H1 (cell line): Measurements from ENCODE around the gene CLPSL2. TPM values are rescaled to one million over a fixed set of nuclear protein-coding genes. Genes with fewer than 3 reads are reported as not detected.

Experiments
- FOSL1 ChIP-seq: IDR thresholded peaks from 2 replicates; pipeline ENCODE4 v1.6.1; 2011; ENCODE audit warnings: mild to moderate bottlenecking, low read depth, low read length, moderate library complexity; ENCODE audit not compliant: insufficient read depth
- HDAC6 ChIP-seq: IDR thresholded peaks from one replicate; pipeline ENCODE4 v1.7.1; 2012; ENCODE audit warnings: low read depth, mild to moderate bottlenecking, inconsistent platforms, low read length, moderate library complexity
- PHF8 ChIP-seq: fragments of 200-600 bp; sonication (generic); conservative IDR thresholded peaks from 2 replicates; pipeline ENCODE4 v1.7.1; 2012; ENCODE audit warnings: low read depth, mild to moderate bottlenecking, inconsistent platforms, low read length, moderate library complexity
- RFX5 ChIP-seq: IDR thresholded peaks from 2 replicates; pipeline ENCODE4 v1.6.1; 2011; ENCODE audit warnings: low read depth, low read length, improper control_type of control experiment, borderline replicate concordance
- SP2 ChIP-seq: IDR thresholded peaks from 2 replicates; pipeline ENCODE4 v1.6.1; 2012; ENCODE audit warnings: mild to moderate bottlenecking, low read length, inconsistent platforms
- polyA plus RNA-seq, 7 experiments: library from polyadenylated mRNA; depleted of rRNA in 3 of 7; stranded (reverse) in 5 of 7; unstranded in 2 of 7; fragments of >200 nt in 5 of 7; fragments of 200-250 nt in 2 of 7; gene quantifications; 1 replicate in 5 of 7; 2 replicates in 1 of 7; 4 replicates in 1 of 7; pipeline versions ENCODE4 v1.2.1 to v1.2.3, GENCODE V29; 2011 to 2013; ENCODE audit warnings: missing spikeins in 2 of 7, mixed read lengths in 2 of 7
- total RNA-seq: library from RNA; stranded (reverse); fragmentation: NEBNext Ultra II Directional; extraction: Animal tissue kit (Norgen Biotek cat#: 25700); gene quantifications from 2 replicates; pipeline ENCODE4 v1.2.1, GENCODE V29; 2021
- TF ChIP-seq, protein P1 (sequence below): fragments of 300-600 bp; sonication (generic); IDR thresholded peaks from 2 replicates; pipeline ENCODE4 v1.7.1; 2012; ENCODE audit warnings: low read length, moderate library complexity, mild to moderate bottlenecking, inconsistent platforms; ENCODE audit not compliant: insufficient replicate concordance
- TF ChIP-seq, protein P2 (sequence below): IDR thresholded peaks from 2 replicates; pipeline ENCODE4 v1.6.1; 2012; ENCODE audit warnings: inconsistent platforms
- TF ChIP-seq, protein P3 (sequence below): IDR thresholded peaks from 2 replicates; pipeline ENCODE4 v1.6.1; 2012; ENCODE audit warnings: low read length, inconsistent platforms

CLPSL2 gene
- total and polyA plus RNA-seq, 2 of the 8 experiments (the other 6 are each of a cell fraction or from before 2014, with no cell fraction given) = 1.4 to 3.4 TPM

DNA sequence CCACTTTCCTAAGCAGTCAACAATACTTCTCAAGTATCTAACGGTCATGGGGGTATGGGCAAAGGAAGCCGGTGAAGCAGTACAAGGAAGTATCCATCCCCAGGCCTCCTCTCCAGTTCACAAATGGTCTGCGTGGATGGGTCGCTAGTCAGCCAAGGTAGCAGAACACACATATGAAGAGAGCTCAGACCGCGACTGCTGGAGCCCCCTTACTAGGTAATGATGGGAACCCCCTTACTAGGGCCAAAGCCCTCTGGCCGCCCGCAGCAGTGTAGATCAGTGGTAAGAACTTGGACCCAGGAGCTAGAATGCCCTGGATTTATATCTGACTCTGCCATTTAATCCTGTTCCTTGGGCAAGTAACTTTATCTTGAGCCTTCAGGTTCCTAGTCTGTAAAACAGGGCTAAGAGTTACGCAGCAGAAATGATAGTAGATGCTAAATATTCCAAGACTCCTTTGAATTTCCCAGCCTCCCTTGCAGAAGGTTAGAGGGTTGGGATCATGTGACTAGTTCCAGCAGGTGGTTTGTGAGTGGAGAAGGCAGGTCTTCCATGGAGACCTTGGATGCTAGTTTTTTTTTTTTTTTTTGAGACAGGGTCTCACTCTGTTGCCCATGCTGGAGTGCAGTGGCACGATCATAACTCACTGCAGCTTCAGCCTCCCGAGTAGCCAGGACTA is 2.1 kb upstream of the CLPSL2 start (continued):
- TF ChIP-seq, protein P1, sequence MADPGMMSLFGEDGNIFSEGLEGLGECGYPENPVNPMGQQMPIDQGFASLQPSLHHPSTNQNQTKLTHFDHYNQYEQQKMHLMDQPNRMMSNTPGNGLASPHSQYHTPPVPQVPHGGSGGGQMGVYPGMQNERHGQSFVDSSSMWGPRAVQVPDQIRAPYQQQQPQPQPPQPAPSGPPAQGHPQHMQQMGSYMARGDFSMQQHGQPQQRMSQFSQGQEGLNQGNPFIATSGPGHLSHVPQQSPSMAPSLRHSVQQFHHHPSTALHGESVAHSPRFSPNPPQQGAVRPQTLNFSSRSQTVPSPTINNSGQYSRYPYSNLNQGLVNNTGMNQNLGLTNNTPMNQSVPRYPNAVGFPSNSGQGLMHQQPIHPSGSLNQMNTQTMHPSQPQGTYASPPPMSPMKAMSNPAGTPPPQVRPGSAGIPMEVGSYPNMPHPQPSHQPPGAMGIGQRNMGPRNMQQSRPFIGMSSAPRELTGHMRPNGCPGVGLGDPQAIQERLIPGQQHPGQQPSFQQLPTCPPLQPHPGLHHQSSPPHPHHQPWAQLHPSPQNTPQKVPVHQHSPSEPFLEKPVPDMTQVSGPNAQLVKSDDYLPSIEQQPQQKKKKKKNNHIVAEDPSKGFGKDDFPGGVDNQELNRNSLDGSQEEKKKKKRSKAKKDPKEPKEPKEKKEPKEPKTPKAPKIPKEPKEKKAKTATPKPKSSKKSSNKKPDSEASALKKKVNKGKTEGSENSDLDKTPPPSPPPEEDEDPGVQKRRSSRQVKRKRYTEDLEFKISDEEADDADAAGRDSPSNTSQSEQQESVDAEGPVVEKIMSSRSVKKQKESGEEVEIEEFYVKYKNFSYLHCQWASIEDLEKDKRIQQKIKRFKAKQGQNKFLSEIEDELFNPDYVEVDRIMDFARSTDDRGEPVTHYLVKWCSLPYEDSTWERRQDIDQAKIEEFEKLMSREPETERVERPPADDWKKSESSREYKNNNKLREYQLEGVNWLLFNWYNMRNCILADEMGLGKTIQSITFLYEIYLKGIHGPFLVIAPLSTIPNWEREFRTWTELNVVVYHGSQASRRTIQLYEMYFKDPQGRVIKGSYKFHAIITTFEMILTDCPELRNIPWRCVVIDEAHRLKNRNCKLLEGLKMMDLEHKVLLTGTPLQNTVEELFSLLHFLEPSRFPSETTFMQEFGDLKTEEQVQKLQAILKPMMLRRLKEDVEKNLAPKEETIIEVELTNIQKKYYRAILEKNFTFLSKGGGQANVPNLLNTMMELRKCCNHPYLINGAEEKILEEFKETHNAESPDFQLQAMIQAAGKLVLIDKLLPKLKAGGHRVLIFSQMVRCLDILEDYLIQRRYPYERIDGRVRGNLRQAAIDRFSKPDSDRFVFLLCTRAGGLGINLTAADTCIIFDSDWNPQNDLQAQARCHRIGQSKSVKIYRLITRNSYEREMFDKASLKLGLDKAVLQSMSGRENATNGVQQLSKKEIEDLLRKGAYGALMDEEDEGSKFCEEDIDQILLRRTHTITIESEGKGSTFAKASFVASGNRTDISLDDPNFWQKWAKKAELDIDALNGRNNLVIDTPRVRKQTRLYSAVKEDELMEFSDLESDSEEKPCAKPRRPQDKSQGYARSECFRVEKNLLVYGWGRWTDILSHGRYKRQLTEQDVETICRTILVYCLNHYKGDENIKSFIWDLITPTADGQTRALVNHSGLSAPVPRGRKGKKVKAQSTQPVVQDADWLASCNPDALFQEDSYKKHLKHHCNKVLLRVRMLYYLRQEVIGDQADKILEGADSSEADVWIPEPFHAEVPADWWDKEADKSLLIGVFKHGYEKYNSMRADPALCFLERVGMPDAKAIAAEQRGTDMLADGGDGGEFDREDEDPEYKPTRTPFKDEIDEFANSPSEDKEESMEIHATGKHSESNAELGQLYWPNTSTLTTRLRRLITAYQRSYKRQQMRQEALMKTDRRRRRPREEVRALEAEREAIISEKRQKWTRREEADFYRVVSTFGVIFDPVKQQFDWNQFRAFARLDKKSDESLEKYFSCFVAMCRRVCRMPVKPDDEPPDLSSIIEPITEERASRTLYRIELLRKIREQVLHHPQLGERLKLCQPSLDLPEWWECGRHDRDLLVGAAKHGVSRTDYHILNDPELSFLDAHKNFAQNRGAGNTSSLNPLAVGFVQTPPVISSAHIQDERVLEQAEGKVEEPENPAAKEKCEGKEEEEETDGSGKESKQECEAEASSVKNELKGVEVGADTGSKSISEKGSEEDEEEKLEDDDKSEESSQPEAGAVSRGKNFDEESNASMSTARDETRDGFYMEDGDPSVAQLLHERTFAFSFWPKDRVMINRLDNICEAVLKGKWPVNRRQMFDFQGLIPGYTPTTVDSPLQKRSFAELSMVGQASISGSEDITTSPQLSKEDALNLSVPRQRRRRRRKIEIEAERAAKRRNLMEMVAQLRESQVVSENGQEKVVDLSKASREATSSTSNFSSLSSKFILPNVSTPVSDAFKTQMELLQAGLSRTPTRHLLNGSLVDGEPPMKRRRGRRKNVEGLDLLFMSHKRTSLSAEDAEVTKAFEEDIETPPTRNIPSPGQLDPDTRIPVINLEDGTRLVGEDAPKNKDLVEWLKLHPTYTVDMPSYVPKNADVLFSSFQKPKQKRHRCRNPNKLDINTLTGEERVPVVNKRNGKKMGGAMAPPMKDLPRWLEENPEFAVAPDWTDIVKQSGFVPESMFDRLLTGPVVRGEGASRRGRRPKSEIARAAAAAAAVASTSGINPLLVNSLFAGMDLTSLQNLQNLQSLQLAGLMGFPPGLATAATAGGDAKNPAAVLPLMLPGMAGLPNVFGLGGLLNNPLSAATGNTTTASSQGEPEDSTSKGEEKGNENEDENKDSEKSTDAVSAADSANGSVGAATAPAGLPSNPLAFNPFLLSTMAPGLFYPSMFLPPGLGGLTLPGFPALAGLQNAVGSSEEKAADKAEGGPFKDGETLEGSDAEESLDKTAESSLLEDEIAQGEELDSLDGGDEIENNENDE = no peak
- TF ChIP-seq, protein P2, sequence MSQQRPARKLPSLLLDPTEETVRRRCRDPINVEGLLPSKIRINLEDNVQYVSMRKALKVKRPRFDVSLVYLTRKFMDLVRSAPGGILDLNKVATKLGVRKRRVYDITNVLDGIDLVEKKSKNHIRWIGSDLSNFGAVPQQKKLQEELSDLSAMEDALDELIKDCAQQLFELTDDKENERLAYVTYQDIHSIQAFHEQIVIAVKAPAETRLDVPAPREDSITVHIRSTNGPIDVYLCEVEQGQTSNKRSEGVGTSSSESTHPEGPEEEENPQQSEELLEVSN = no peak
- TF ChIP-seq HDAC6 = no peak
- TF ChIP-seq SP2 = no peak
- TF ChIP-seq, protein P3, sequence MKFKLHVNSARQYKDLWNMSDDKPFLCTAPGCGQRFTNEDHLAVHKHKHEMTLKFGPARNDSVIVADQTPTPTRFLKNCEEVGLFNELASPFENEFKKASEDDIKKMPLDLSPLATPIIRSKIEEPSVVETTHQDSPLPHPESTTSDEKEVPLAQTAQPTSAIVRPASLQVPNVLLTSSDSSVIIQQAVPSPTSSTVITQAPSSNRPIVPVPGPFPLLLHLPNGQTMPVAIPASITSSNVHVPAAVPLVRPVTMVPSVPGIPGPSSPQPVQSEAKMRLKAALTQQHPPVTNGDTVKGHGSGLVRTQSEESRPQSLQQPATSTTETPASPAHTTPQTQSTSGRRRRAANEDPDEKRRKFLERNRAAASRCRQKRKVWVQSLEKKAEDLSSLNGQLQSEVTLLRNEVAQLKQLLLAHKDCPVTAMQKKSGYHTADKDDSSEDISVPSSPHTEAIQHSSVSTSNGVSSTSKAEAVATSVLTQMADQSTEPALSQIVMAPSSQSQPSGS = no peak
- no peak for TF ChIP-seq PHF8
- no peak for TF ChIP-seq RFX5
- TF ChIP-seq FOSL1 = no peak
